Effector memory CD8-positive, alpha-beta T cell (primary cell): ENCODE data around the gene ZNF584.
A peak's percentile ranks its signal among the peaks of the same experiment; 100 is the strongest.
"Not testable (repeated sequence)": the region's sequence is repeated elsewhere in the genome, so short reads cannot be mapped to it uniquely, and the experiment has no call there.

Experiments used
- ATAC-seq: fragments of 150-1000 bp; cut with Tn5 transposase; replicated peaks from 2 replicates; pipeline ENCODE4 v1.10.0; 2021; ENCODE audit warnings: mild to moderate bottlenecking, moderate library complexity
- DNase-seq, 3 experiments: peaks; one replicate each; pipeline ENCODE4 v3.0.0; 2021
- H3K27ac Mint-ChIP-seq, 2 donors: one replicate each; pipeline ENCODE4 v1.8.0; 2022; ENCODE audit warnings: mild to moderate bottlenecking in 2 of 2, mixed read lengths in 2 of 2, moderate library complexity in 2 of 2
- H3K27me3 Mint-ChIP-seq, 2 donors: one replicate each; pipeline ENCODE4 v1.8.0; 2022; ENCODE audit warnings: mixed read lengths in 2 of 2
- H3K36me3 Mint-ChIP-seq: one replicate; pipeline ENCODE4 v1.8.0; 2022; ENCODE audit warnings: mild to moderate bottlenecking, moderate library complexity, mixed read lengths; ENCODE audit not compliant: insufficient read depth
- H3K4me1 Mint-ChIP-seq, 2 donors: one replicate each; pipeline ENCODE4 v1.8.0; 2022; ENCODE audit warnings: low read depth in 2 of 2, mixed read lengths in 2 of 2
- H3K4me3 Mint-ChIP-seq, 2 donors: one replicate each; pipeline ENCODE4 v1.8.0; 2022; ENCODE audit warnings: mild to moderate bottlenecking in 2 of 2, mixed read lengths in 2 of 2, moderate library complexity in 2 of 2
- H3K9me3 Mint-ChIP-seq, 2 donors: one replicate each; pipeline ENCODE4 v1.8.0; 2022; ENCODE audit warnings: mixed read lengths in 2 of 2
- total RNA-seq, 9 experiments: gene quantifications; one replicate each; lab custom pipeline; 2026; lab: John Stamatoyannopoulos, UW

Gene ZNF584
- 1.3 to 23.2 (median 16.8) reads per million in 9 experiments for total RNA-seq

DNA sequence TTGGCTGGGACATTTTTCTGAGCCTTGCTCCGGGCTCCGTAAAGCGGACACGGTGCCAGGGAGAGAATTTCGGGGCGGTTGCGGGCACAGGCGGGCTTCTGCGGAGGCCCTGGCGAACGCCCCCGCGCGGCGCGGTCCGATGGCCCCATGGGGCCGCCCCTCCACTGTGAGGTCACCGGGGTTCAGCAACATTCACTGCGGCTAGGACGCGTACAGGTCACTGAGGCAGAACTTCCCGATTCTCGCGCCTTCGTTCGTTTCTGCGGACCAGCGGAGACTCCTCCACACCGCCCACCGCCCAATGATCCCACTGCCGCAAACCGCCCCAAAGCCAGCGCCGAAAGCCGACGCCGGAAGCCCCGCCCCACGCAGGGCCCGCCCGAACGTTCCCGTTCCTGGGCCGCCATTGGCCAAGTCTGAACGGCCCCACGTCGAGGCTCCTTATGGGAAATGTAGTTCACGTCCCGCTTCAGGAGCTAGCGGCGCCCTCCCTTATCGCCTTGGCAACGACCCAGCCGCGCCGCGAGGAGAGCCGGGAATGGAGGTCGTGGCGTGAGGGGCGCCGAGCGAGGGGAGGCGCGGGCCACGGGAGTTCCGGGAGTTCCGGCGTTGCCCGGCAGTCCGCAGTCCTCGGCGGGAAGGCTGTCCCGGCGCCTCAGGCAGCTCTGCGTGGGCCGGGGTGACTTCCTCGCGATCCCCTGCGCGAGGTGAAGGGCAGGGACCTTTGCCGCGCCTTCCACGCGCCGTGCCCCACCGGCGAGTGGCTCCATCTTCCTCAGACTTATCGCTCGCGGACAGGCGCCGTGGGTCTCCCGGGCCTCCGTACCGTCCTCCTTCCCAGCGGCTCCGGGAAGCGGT is at the start of gene ZNF584:
Gene ZNF584, plus strand, starts transcription at position 498 of the 858 bp plus-strand sequence. CDS start 499 bp downstream, outside the sequence.
- Mint-ChIP-seq H3K9me3 (no peaks in the 10 kb centered on the region), H3K27me3 (no peaks in the 10 kb centered on the region), H3K36me3 (peaks cover 7% of the 10 kb centered on the region), H3K27ac (peak within 1 kb of the TSS; percentile 93 to 97), H3K4me1 (peaks cover 27 to 33% of the 10 kb centered on the region in 2 donors), H3K4me3 (peak within 1 kb of the TSS; percentile 93 to 98)
- DNase-seq (peak; percentile 88 to 90 (median 89)), ATAC-seq (peak; percentile 94)

DNA sequence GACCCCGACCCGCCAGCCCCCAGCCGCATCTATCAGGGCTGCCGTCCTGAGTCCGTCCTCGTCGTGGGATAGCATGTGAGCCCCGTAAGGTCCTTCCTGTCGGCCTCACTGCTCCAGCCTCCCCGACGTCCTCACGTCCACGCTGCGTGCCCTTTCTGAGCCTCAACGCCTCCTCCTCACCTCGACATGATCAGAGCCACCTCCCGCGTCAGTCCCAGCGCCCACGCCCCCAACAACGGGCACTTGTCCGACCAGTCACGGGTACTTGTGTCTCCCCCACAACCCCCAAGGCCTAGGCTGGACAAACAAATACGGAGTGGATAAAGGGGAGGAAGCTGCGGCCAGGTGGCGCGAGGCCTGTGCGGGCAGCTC is 46.6 kb upstream of the ZNF584 start:
- ATAC-seq (peak; percentile 1), DNase-seq (peak in 1 of 3 experiments; percentile 16)
- Mint-ChIP-seq H3K4me1 (peaks cover 7 to 14% of the 10 kb centered on the region in 2 donors), H3K36me3 (peaks cover 29% of the 10 kb centered on the region), H3K4me3 (peak overlapping the region; percentile 91 to 96), H3K9me3 (no peaks in the 10 kb centered on the region), H3K27me3 (no peaks in the 10 kb centered on the region), H3K27ac (peak overlapping the region; percentile 92 to 93)

DNA sequence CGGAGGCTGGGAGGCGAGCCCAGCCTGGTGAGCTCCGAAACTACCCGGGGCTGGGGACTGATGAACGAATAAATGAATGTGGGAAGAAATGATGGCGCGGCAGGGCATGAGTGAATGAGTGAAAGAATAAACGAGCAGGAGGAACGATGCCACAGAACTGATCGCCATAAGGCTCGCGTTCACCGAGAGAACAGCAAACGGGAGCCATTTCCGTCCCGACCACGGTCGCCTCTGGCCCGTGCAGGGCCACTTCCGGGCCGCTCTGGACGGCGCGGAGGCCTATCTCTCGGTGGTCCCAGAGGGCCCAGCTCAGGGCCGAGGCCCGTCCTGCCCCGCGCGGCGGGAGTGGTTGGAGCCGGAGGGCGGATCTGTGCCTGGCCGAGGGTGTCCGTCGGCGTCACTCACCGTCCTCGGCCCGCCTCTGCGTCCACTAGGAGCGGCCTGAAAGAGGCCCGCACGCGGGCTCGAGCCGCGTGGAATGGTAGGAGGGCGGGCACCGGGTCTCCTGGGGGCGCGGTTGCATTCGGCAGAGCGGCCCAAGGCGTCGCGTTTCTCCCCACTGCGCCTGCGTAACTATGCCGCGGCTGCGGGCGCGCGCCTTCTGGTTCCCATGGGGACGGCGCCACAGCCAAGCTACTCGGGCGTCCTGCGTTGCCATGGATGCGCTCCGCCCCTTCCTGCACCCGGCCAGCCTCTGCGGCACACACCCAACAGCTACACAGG is 46.0 kb upstream of the ZNF584 start, which contains the start of gene ZNF497:
Gene ZNF497, minus strand, starts transcription at position 480 of the 723 bp plus-strand sequence. CDS start 5,116 bp downstream, outside the sequence.
- H3K36me3 Mint-ChIP-seq: peaks cover 29% of the 10 kb centered on the region
- H3K4me3 Mint-ChIP-seq: peak within 1 kb of the TSS; percentile 91 to 96

GRCh38 chr19:58364146-58364545 is 44.3 kb upstream of the ZNF584 start:
- ATAC-seq (no peak), DNase-seq (no peak)
- Mint-ChIP-seq H3K4me1 (peaks cover 7 to 10% of the 10 kb centered on the region in 2 donors), H3K27me3 (no peaks in the 10 kb centered on the region), H3K9me3 (no peaks in the 10 kb centered on the region), H3K27ac (no peak overlapping the region), H3K36me3 (peaks cover 25% of the 10 kb centered on the region), H3K4me3 (peak overlapping the region in 1 of 2 donors; percentile 17)

More for the DNA sequence above, 46.0 kb upstream of the ZNF584 start, which contains the start of gene ZNF497:
- ATAC-seq (peak; percentile 90), DNase-seq (peak; percentile 94 to 96 (median 96))
- peaks cover 7 to 14% of the 10 kb centered on the region in 2 donors for H3K4me1 Mint-ChIP-seq
- no peaks in the 10 kb centered on the region for H3K9me3 Mint-ChIP-seq
- H3K27ac Mint-ChIP-seq: peak within 1 kb of the TSS; percentile 92 to 93
- no peaks in the 10 kb centered on the region for H3K27me3 Mint-ChIP-seq

DNA sequence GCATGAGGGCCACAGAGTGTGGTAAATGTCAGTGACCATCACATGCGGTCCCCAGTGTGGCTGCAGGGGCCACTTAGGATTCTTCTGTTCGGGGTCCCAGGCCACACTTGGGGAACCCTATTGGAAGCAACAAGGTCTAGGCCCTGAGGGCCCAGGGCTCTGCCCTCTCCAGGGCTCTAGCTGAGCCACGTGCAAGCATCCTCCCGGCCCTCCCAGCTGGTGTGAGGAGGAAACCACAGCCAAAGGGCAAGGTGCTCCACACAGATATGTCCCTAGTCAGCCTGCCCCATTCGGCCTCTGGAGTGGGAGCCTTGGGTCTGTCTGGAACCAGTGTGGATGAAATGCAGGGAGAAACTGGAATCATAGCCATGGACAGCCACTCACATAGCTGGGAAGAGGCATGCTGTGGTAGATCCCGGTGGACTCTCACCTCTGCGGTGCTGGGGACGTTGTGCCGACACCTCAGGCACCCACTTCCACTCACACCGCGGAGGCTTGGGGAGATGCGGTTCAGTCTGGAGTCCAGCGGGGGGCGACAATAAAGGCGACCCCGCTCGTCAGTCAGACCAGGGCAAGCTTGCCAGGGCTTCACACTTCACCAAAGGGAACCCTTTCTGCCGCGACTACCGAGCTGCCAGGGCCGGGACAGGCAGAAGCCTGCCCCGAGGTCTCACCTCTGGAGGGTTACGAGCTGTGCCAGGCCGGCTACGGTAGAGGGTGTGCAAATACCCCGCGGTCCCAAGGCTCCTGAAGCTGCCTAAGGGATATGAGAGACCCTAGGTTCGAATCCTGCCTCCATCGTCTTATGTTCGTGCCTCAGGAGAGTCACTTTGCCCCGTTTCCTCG is 41.6 kb upstream of the ZNF584 start:
- DNase-seq (no peak), ATAC-seq (no peak)
- Mint-ChIP-seq H3K9me3 (no peaks in the 10 kb centered on the region), H3K27me3 (no peaks in the 10 kb centered on the region), H3K4me3 (no peak overlapping the region), H3K4me1 (peaks cover 6 to 8% of the 10 kb centered on the region in 2 donors), H3K36me3 (peaks cover 16% of the 10 kb centered on the region), H3K27ac (no peak overlapping the region)

DNA sequence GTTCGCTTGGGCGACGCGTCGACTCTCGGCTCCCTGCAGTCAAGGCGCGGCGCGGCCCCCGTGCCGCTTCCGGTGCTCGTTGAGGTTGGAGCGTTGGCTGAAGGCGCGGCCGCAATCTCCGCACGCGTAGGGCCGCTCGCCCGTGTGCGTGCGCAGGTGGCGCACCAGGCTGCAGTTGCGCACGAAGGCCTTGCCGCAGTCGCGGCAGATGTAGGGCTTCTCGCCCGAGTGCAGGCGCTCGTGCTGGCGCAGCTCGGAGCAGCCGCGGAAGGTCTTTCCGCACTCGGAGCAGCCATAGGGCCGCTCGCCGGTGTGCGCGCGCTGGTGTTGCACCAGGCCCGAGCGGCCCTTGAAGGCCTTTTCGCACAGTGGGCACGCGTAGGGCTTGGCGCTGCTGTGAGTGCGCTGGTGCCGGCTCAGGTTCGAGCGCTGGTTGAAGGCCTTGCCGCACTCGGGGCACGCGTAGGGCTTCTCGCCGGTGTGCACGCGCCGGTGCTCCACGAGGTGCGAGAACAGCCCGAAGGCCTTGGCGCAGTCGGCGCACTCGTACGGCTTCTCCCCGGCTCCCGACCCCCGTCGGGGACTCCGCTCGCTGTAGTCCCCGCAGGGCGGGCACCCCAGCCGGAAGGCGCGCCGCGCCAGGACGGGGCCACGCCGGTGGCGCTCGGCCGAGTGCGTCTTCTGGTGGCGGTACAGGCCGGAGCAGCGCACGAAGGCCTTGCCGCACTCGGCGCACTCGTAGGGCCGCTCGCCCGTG is 40.6 kb upstream of the ZNF584 start:
- no peaks in the 10 kb centered on the region for H3K27me3 Mint-ChIP-seq
- H3K4me1 Mint-ChIP-seq: peaks cover 0 to 2% of the 10 kb centered on the region in 2 donors
- no peaks in the 10 kb centered on the region for H3K9me3 Mint-ChIP-seq
- no peak overlapping the region for H3K27ac Mint-ChIP-seq
- no peak overlapping the region for H3K4me3 Mint-ChIP-seq
- peaks cover 8% of the 10 kb centered on the region for H3K36me3 Mint-ChIP-seq
- DNase-seq (no peak), ATAC-seq (no peak)

- H3K4me3 Mint-ChIP-seq: no peak overlapping the region
- no peaks in the 10 kb centered on the region for H3K4me1 Mint-ChIP-seq
- H3K27ac Mint-ChIP-seq: no peak overlapping the region
- ATAC-seq (no peak), DNase-seq (no peak)
- H3K36me3 Mint-ChIP-seq: no peaks in the 10 kb centered on the region
- H3K9me3 Mint-ChIP-seq: no peaks in the 10 kb centered on the region
- H3K27me3 Mint-ChIP-seq: no peaks in the 10 kb centered on the region
These were observed 39.7 kb upstream of the ZNF584 start for GRCh38 chr19:58368561-58369360.

DNA sequence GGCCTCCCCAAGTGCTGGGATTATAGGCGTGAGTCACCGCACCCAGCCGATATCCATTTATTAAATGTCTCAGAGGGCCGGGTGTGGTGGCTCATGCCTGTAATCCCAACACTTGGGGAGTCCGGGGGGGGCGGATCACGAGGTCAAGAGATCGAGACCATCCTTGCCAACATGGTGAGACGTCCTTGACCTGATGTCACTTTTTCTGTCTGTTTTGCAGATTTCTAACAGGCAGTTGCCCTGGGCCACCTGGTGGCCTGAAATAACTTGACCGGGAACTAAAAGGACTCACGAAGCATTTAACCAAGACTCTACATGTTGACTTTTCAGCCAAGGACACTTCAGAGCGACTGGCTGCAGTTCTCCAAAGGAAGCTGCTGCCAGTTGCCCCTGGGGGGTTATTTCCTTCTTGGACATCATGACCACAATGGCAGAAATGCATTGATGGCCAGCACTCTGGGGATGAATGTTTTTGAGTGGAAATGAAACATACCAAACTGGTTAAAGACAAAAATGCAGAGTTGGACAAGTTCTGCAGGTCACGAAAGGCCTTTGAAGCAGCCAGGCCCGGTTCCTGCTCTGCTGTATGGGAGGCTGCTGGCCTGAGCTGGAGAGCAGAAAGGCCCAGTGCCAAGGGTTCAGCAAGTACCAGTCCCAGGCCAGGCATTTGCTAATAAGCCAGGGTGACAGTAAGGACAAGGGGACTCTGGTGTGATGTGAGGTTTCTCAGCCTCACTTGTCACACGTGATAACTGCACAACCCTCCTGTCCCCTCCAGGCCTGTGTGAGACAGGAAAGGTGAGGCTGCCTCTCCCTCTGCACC is 35.9 kb upstream of the ZNF584 start:
- no peak overlapping the region for H3K27ac Mint-ChIP-seq
- ATAC-seq: no peak

GRCh38 chr19:58374200-58374599 is 34.2 kb upstream of the ZNF584 start:
- no peak overlapping the region for H3K4me3 Mint-ChIP-seq
- no peak for DNase-seq
- no peaks in the 10 kb centered on the region for H3K36me3 Mint-ChIP-seq

More for the DNA sequence above, 35.9 kb upstream of the ZNF584 start:
- Mint-ChIP-seq H3K4me1 (no peaks in the 10 kb centered on the region), H3K4me3 (no peak overlapping the region), H3K36me3 (no peaks in the 10 kb centered on the region), H3K27me3 (no peaks in the 10 kb centered on the region), H3K9me3 (no peaks in the 10 kb centered on the region)
- DNase-seq: no peak

GRCh38 chr19:58376724-58377123 is 31.7 kb upstream of the ZNF584 start:
- H3K27me3 Mint-ChIP-seq, H3K9me3 Mint-ChIP-seq, ATAC-seq, H3K4me3 Mint-ChIP-seq, DNase-seq, H3K27ac Mint-ChIP-seq: not testable (repeated sequence)
- H3K4me1 Mint-ChIP-seq: peaks cover 10 to 11% of the 10 kb centered on the region in 2 donors
- peaks cover 13% of the 10 kb centered on the region for H3K36me3 Mint-ChIP-seq

More at GRCh38 chr19:58374200-58374599, 34.2 kb upstream of the ZNF584 start:
- ATAC-seq: no peak
- Mint-ChIP-seq H3K27me3 (no peaks in the 10 kb centered on the region), H3K4me1 (peaks cover 0 to 3% of the 10 kb centered on the region in 2 donors), H3K9me3 (no peaks in the 10 kb centered on the region), H3K27ac (no peak overlapping the region)

GRCh38 chr19:58379246-58379645 is 29.2 kb upstream of the ZNF584 start:
- Mint-ChIP-seq H3K27ac (peak overlapping the region; percentile 88 to 97), H3K9me3 (no peaks in the 10 kb centered on the region), H3K4me1 (peaks cover 15% of the 10 kb centered on the region in 2 donors), H3K36me3 (peaks cover 20% of the 10 kb centered on the region), H3K4me3 (peak overlapping the region; percentile 83 to 93), H3K27me3 (no peaks in the 10 kb centered on the region)
- ATAC-seq (no peak), DNase-seq (no peak)
